ENCODE measurements around the gene RHBDL3.
"Not testable (repeated sequence)": the region's sequence is repeated elsewhere in the genome, so short reads cannot be mapped to it uniquely, and the experiment has no call there.

The RHBDL3 gene

GRCh38 chr17:32298298-32298697, 32.7 kb downstream of the RHBDL3 start:
- Mint-ChIP-seq H3K27ac (no peak overlapping the region), H3K9me3 (ENCODE audit: low read depth) (no peaks in the 10 kb centered on the region), H3K4me1 (ENCODE audit: low read depth) (no peaks in the 10 kb centered on the region), H3K27me3 (no peaks in the 10 kb centered on the region), H3K36me3 (no peaks in the 10 kb centered on the region), H3K4me3 (no peak overlapping the region)

GRCh38 chr17:32298721-32299579, 33.3 kb downstream of the RHBDL3 start:
- H3K36me3 Mint-ChIP-seq, result no peaks in the 10 kb centered on the region
- H3K27ac Mint-ChIP-seq, result no peak overlapping the region
- no peaks in the 10 kb centered on the region for H3K9me3 Mint-ChIP-seq (ENCODE audit: low read depth)
- H3K27me3 Mint-ChIP-seq, result no peaks in the 10 kb centered on the region
- H3K4me1 Mint-ChIP-seq (ENCODE audit: low read depth), result no peaks in the 10 kb centered on the region
- no peak overlapping the region for H3K4me3 Mint-ChIP-seq

DNA sequence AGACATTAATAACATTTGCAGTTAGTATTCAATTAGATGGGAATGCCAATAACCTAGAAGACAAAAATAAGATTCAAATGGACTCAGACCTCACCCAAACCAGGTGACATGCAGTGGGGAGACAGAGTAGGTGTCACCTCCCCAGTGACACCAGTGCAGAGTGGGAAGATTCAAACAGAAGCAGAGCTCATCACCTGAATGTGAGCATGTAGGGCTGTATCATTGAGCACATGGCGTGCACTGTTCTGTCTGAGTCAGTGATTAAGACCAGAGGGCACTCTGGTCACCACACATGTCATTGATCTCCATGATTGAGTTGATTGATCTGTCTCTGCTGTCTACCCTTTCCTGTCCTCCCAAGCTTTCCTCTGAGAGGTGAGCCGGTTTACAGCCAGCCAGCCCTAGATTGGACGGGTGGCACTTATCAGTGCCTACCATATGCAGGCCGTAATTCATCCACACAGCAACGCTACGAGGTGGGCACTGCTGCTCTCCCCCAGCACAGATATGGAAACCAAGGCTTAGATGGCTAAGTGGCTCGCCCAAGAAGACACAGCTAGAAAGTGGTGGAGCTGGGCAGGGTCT, 34.0 kb downstream of the RHBDL3 start:
- no peaks in the 10 kb centered on the region for H3K9me3 Mint-ChIP-seq (ENCODE audit: low read depth)
- no peak overlapping the region for H3K27ac Mint-ChIP-seq
- H3K4me1 Mint-ChIP-seq (ENCODE audit: low read depth), result no peaks in the 10 kb centered on the region

DNA sequence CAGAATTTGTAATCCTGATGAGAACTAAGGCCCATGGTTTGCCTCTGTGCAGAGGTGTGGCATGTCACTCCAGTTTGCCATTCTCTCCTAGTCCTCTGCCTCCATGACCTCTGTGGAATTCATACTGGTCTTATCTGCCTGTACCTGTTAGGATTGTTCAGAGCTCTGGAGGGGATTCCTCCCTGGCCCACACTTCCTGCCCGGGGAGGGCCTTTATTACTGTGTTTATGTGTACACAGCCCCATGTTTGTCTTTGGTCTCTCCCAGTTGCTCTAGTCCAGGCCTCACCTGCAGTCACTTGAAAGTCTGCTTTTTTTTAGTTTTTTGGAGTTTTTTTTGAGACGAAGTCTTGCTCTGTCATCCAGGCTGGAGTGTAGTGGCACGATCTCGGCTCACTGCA, 36.4 kb downstream of the RHBDL3 start:
- H3K27me3 Mint-ChIP-seq, result no peaks in the 10 kb centered on the region
- no peak overlapping the region for H3K27ac Mint-ChIP-seq
- H3K4me1 Mint-ChIP-seq (ENCODE audit: low read depth), result no peaks in the 10 kb centered on the region
- H3K4me3 Mint-ChIP-seq, result no peak overlapping the region
- no peaks in the 10 kb centered on the region for H3K9me3 Mint-ChIP-seq (ENCODE audit: low read depth)
- H3K36me3 Mint-ChIP-seq, result no peaks in the 10 kb centered on the region

More for the DNA sequence above, 34.0 kb downstream of the RHBDL3 start:
- H3K27me3 Mint-ChIP-seq, result no peaks in the 10 kb centered on the region
- H3K36me3 Mint-ChIP-seq, result no peaks in the 10 kb centered on the region
- no peak overlapping the region for H3K4me3 Mint-ChIP-seq

DNA sequence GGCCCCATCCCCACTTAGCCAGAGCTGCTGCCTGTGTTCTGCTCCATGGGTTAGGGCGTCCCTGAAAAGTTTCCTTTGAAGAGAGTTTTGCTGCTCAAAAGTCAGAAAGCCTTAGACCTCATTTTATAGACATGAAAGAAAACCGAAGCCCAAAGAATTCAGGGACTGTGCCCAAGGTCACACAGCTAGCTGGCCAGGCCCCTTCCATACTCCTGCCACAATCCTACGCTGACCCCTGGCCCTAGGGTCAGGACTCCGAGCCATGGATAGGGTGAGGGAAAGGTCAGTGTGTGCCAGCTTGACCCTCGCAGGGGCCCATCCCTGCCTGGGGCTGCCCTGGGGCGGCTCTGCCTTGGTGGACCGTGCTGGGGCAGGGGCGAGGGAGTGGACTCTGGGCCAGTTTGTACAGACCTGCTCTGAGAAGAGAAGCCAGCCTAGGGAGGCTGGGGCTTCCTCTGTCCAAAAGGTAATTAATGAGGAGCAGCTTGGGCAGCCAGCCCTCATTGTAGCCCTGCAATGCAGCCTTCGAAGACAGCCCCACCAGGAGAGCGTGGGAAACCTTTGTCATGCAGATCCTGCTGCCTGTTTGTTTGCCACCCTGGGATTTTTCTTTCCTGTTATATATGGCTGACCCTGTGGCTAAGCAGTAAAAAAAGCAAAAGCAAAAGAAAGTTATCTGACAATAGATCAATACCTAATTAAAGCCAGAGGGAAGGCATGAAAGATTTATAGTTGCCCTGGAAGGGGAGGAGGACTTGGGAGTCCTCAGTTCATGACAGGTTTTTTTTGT, 37.4 kb downstream of the RHBDL3 start:
- Mint-ChIP-seq H3K27me3 (no peaks in the 10 kb centered on the region), H3K36me3 (no peaks in the 10 kb centered on the region), H3K27ac (no peak overlapping the region), H3K9me3 (ENCODE audit: low read depth) (no peaks in the 10 kb centered on the region), H3K4me3 (no peak overlapping the region), H3K4me1 (ENCODE audit: low read depth) (no peaks in the 10 kb centered on the region)

- H3K9me3 Mint-ChIP-seq (ENCODE audit: low read depth), result no peaks in the 10 kb centered on the region
- H3K4me3 Mint-ChIP-seq, result no peak overlapping the region
- H3K4me1 Mint-ChIP-seq (ENCODE audit: low read depth), result no peaks in the 10 kb centered on the region
- H3K36me3 Mint-ChIP-seq, result no peaks in the 10 kb centered on the region
- no peaks in the 10 kb centered on the region for H3K27me3 Mint-ChIP-seq
- H3K27ac Mint-ChIP-seq, result no peak overlapping the region
These were observed 38.2 kb downstream of the RHBDL3 start for GRCh38 chr17:32303781-32304288.

DNA sequence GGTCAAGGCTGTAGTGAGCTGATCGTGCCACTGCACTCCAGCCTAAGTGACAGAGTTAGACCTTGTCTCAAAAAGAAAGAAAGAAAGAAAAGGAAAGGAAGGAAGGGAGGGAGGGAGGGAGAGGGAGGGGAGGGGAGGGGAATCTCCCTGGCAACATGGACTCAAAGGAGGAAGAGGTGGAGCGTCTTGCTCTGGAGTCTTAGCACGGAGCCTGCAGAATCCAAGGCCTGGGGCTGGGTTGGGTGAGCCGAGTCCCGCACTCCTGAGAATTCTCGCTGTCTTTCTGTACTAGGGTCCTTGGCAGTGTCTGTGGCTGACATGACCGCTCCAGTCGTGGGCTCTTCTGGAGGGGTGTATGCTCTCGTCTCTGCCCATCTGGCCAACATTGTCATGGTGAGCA, 39.4 kb downstream of the RHBDL3 start:
- no peak overlapping the region for H3K27ac Mint-ChIP-seq
- no peak overlapping the region for H3K4me3 Mint-ChIP-seq
- no peaks in the 10 kb centered on the region for H3K4me1 Mint-ChIP-seq (ENCODE audit: low read depth)
- no peaks in the 10 kb centered on the region for H3K9me3 Mint-ChIP-seq (ENCODE audit: low read depth)
- H3K27me3 Mint-ChIP-seq, result no peaks in the 10 kb centered on the region
- H3K36me3 Mint-ChIP-seq, result no peaks in the 10 kb centered on the region

DNA sequence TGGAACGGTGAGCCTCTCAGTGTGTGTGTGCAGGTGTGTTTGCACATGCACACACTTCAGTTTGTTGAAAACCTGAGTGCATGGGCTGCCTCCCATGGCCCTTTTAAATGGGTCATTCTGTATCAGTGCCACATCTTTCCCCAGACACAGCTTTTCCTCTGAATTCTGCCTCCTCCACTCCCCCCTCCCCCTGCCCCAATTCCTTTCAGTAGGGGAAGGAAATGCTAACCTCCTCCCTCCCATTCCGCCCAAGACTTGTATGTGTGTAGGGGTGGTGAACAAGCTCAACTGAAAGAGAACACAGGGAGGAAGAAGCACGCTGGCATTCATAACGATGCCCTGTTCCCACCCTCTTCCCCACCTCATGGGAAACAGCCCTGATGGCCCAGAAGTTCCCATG, 42.0 kb downstream of the RHBDL3 start:
- Mint-ChIP-seq H3K4me1 (ENCODE audit: low read depth) (no peaks in the 10 kb centered on the region), H3K27ac (no peak overlapping the region), H3K36me3 (no peaks in the 10 kb centered on the region), H3K27me3 (no peaks in the 10 kb centered on the region), H3K9me3 (ENCODE audit: low read depth) (no peaks in the 10 kb centered on the region), H3K4me3 (no peak overlapping the region)

GRCh38 chr17:32311028-32311536, 45.5 kb downstream of the RHBDL3 start:
- Mint-ChIP-seq H3K4me3 (no peak overlapping the region), H3K9me3 (ENCODE audit: low read depth) (no peaks in the 10 kb centered on the region), H3K4me1 (ENCODE audit: low read depth) (no peaks in the 10 kb centered on the region), H3K27me3 (no peaks in the 10 kb centered on the region), H3K27ac (no peak overlapping the region), H3K36me3 (peaks cover 3% of the 10 kb centered on the region)

- peaks cover 6% of the 10 kb centered on the region for H3K4me1 Mint-ChIP-seq (ENCODE audit: low read depth)
- peaks cover 3% of the 10 kb centered on the region for H3K36me3 Mint-ChIP-seq
- no peak overlapping the region for H3K4me3 Mint-ChIP-seq
- peaks cover 4% of the 10 kb centered on the region for H3K27me3 Mint-ChIP-seq
- H3K27ac Mint-ChIP-seq, result no peak overlapping the region
- no peaks in the 10 kb centered on the region for H3K9me3 Mint-ChIP-seq (ENCODE audit: low read depth)
These were observed 49.0 kb downstream of the RHBDL3 start for GRCh38 chr17:32314636-32315035.

- Mint-ChIP-seq H3K27me3 (peaks cover 4% of the 10 kb centered on the region), H3K4me1 (ENCODE audit: low read depth) (peaks cover 7% of the 10 kb centered on the region), H3K36me3 (peaks cover 3% of the 10 kb centered on the region), H3K27ac (no peak overlapping the region), H3K9me3 (ENCODE audit: low read depth) (no peaks in the 10 kb centered on the region), H3K4me3 (no peak overlapping the region)
These were observed 49.5 kb downstream of the RHBDL3 start for GRCh38 chr17:32315171-32315570.

DNA sequence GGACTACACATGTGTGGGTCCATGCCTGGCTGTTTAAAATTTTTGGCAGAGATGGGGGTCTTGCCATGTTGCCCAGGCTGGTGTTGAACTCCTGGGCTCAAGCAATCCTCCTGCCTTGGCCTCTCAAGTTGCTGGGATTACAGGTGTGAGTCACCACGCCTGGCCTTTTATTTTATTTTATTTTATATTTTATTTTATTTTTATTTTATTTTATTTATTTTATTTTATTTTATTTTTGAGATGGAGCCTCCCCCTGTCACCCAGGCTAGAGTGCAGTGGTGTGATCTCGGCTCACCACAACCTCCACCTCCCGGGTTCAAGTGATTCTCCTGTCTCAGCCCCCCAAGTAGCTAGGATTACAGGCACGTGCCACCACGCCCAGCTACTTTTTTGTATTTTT, 51.0 kb downstream of the RHBDL3 start:
- not testable (repeated sequence) for H3K4me1 Mint-ChIP-seq (ENCODE audit: low read depth); H3K36me3 Mint-ChIP-seq; H3K9me3 Mint-ChIP-seq (ENCODE audit: low read depth); H3K27me3 Mint-ChIP-seq; H3K27ac Mint-ChIP-seq; H3K4me3 Mint-ChIP-seq

GRCh38 chr17:32317353-32317752, 51.7 kb downstream of the RHBDL3 start:
- H3K27ac Mint-ChIP-seq, result no peak overlapping the region
- H3K27me3 Mint-ChIP-seq, result peaks cover 4% of the 10 kb centered on the region
- H3K4me1 Mint-ChIP-seq (ENCODE audit: low read depth), result peaks cover 7% of the 10 kb centered on the region
- H3K4me3 Mint-ChIP-seq, result no peak overlapping the region
- H3K9me3 Mint-ChIP-seq (ENCODE audit: low read depth), result no peaks in the 10 kb centered on the region
- H3K36me3 Mint-ChIP-seq, result peaks cover 3% of the 10 kb centered on the region

- peak overlapping the region; percentile 52 for H3K4me3 Mint-ChIP-seq
- H3K36me3 Mint-ChIP-seq, result peaks cover 3% of the 10 kb centered on the region
- H3K27ac Mint-ChIP-seq, result no peak overlapping the region
- peaks cover 4% of the 10 kb centered on the region for H3K27me3 Mint-ChIP-seq
- H3K4me1 Mint-ChIP-seq (ENCODE audit: low read depth), result peaks cover 10% of the 10 kb centered on the region
- no peaks in the 10 kb centered on the region for H3K9me3 Mint-ChIP-seq (ENCODE audit: low read depth)
These were observed 52.4 kb downstream of the RHBDL3 start for GRCh38 chr17:32318071-32318470.

GRCh38 chr17:32319548-32319905, 53.9 kb downstream of the RHBDL3 start:
- Mint-ChIP-seq H3K4me3 (peak overlapping the region; percentile 78), H3K36me3 (peaks cover 3% of the 10 kb centered on the region), H3K27ac (no peak overlapping the region), H3K9me3 (ENCODE audit: low read depth) (no peaks in the 10 kb centered on the region), H3K27me3 (peaks cover 4% of the 10 kb centered on the region), H3K4me1 (ENCODE audit: low read depth) (peaks cover 23% of the 10 kb centered on the region)
